ENCODE measurements around the gene BRD3. TPM values are rescaled to one million over a fixed set of nuclear protein-coding genes. Genes with fewer than 3 reads are reported as not detected.
"Not testable (repeated sequence)": the region's sequence is repeated elsewhere in the genome, so short reads cannot be mapped to it uniquely, and the experiment has no call there.

BRD3 gene
- total and polyA plus RNA-seq, 2 donors = 11.6 to 20.2 TPM

- H3K27ac ChIP-seq (ENCODE audit: low read depth); H3K4me1 ChIP-seq (ENCODE audit: insufficient read depth); DNase-seq (ENCODE audit: extremely low spot score); H3K4me3 ChIP-seq (ENCODE audit: low read depth, low read length); H3K36me3 ChIP-seq (ENCODE audit: insufficient read depth): not testable (repeated sequence)
- 89% methylated on average over 31 of the region's 31 CpGs for WGBS
Observed at GRCh38 chr9:134075689-134076088, 7.9 kb upstream of the BRD3 start.

DNA sequence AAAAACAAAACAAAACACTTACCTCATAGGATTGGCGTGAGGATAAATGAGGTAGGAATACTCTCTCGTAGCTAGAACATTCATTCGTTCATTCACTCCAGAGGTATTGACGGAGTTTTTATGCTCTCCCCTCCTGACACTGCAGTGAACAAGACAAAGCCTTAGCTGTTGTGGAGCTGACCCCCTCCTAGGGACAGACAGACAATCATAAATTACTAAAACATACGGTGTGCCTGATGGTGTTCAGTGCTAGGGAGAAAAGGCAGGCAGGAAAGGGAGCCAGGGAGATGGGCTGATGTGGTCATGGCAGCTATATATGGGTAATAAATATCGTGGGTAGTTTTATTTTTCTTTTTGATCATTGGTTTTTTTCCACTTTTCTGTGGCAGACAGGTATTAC is 5.7 kb upstream of the BRD3 start:
- no peak overlapping the region for H3K27ac ChIP-seq (ENCODE audit: low read depth)
- no peaks in the 10 kb centered on the region for H3K4me1 ChIP-seq (ENCODE audit: insufficient read depth)
- no peaks in the 10 kb centered on the region for H3K36me3 ChIP-seq (ENCODE audit: insufficient read depth)
- no peak overlapping the region for H3K4me3 ChIP-seq (ENCODE audit: low read depth, low read length)
- no peak for DNase-seq (ENCODE audit: extremely low spot score)
- WGBS = 72% methylated on average over 6 of the region's 6 CpGs

DNA sequence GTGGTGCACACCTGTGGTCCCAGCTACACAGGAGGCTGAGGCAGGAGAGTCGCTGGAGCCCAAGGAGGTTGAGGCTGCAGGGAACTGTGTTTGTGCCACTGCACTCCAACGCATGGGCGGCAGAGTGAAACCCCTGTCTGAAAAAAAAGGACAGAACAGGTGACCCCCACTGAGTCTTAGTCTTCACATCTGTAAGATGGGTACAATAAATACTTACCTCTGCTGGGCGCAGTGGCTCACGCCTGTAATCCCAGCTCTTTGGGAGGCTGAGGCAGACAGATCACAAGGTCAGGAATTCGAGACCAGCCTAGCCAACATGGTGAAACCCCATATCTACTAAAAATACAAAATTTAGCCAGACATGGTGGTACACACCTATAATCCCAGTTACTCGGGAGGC is 4.9 kb upstream of the BRD3 start:
- not testable (repeated sequence) for H3K4me1 ChIP-seq (ENCODE audit: insufficient read depth); H3K36me3 ChIP-seq (ENCODE audit: insufficient read depth); H3K27ac ChIP-seq (ENCODE audit: low read depth); DNase-seq (ENCODE audit: extremely low spot score); H3K4me3 ChIP-seq (ENCODE audit: low read depth, low read length)
- WGBS = 83% methylated on average over 7 of the region's 7 CpGs

- H3K27ac ChIP-seq (ENCODE audit: low read depth) = no peak overlapping the region
- H3K4me3 ChIP-seq (ENCODE audit: low read depth, low read length) = no peak overlapping the region
- no peak for DNase-seq (ENCODE audit: extremely low spot score)
- H3K4me1 ChIP-seq (ENCODE audit: insufficient read depth) = no peaks in the 10 kb centered on the region
- no peaks in the 10 kb centered on the region for H3K36me3 ChIP-seq (ENCODE audit: insufficient read depth)
- WGBS = 89% methylated on average over 12 of the region's 12 CpGs
Observed at GRCh38 chr9:134071149-134071548, 3.3 kb upstream of the BRD3 start.

DNA sequence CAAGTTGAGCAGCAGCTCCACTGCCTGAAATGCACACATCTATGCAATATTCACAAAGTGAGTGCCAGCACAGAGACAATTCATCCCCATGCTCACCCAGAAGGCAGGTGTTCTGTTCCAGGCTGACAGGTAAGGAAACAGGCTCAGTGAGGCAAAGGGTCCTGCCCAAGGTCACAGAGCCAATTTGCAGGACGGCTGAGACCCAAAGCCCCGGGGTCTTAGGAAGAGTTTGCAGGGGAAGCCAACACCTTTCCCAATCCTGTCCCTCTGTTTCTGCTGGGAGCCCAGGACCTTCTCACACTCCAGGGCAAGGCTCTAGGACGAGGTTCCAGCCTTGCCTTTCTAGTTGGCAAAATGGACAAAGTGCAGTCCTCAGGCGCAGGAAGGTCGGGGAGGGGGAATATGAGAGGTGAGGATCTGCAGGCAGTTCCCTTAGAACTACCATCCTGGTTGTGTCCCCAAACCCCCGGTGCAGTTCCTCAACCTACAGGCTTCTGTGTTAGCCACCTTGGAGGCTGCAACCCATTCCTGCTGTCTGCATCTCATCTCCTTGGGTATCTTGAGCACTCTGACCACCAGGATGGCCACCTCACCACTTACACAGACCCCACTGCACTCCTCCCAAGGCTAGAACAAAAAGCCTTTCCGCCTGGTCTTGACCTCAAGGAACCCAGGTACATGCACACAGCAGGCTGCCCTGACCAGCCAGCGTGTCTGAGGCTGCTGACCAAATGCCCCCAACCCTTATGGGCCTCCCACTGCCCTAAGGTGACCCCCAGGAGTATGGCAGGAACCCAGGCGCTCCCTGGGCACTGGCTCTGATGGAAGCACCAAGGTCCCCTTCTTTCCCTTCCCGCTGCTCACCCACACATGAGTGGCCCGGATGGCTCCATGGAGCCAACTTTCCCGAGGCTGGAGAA is 1.9 kb upstream of the BRD3 start:
- 69% methylated on average over 12 of the region's 12 CpGs for WGBS
- Histone ChIP-seq H3K27ac (ENCODE audit: low read depth) (no peak overlapping the region), H3K4me3 (ENCODE audit: low read depth, low read length) (no peak overlapping the region), H3K36me3 (ENCODE audit: insufficient read depth) (no peaks in the 10 kb centered on the region), H3K4me1 (ENCODE audit: insufficient read depth) (no peaks in the 10 kb centered on the region)
- no peak for DNase-seq (ENCODE audit: extremely low spot score)

DNA sequence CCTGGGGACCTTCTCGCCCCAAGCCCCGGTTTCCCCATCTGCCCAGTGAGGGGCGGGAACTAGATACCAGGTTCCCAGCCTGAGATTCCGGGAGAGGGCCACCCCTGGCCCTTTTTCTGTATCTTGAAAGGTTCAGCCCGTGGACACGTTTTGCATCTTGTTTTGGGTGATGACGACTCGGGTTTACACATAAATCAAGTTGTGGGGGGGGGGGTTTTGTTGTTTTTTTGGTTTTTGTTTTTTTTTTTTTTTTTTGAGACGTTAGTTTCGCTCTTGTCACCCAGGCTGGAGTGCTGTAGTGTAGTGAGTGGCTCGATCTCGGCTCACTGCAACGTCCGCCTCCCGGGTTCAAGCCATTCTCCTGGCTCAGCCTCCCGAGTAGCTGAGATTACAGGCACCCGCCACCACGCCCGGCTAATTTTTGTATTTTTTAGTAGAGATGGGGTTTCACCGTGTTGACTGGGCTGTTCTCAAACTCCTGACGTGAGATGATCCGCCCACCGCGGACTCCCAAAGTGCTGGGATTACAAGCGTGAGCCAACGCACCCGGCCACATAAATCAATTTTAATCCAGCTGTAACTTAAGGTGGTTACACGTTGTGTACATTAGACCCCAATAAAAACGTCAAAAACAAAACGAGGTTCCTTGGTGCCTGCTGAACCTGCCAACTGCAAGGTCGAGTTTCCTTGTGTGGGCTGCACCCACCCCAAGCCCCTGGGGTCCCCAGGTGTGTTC is 1.1 kb upstream of the BRD3 start:
- no peak for DNase-seq (ENCODE audit: extremely low spot score)

GRCh38 chr9:134066913-134067851 is 644 bp downstream of the BRD3 start:
- under 1% methylated on average over 124 of the region's 126 CpGs for WGBS
- Histone ChIP-seq H3K36me3 (ENCODE audit: insufficient read depth) (no peaks in the 10 kb centered on the region), H3K27ac (ENCODE audit: low read depth) (peak overlapping the region; percentile 79), H3K4me3 (ENCODE audit: low read depth, low read length) (peak overlapping the region; percentile 95), H3K4me1 (ENCODE audit: insufficient read depth) (peaks cover 1% of the 10 kb centered on the region)
- no peak for DNase-seq (ENCODE audit: extremely low spot score)

More for the DNA sequence above, 1.1 kb upstream of the BRD3 start:
- 8% methylated on average over 31 of the region's 31 CpGs for whole genome bisulfite sequencing
- no peaks in the 10 kb centered on the region for H3K36me3 ChIP-seq (ENCODE audit: insufficient read depth)
- H3K4me1 ChIP-seq (ENCODE audit: insufficient read depth) = no peaks in the 10 kb centered on the region
- peak overlapping the region; percentile 99 for H3K27ac ChIP-seq (ENCODE audit: low read depth)
- H3K4me3 ChIP-seq (ENCODE audit: low read depth, low read length) = peak overlapping the region; percentile 95

DNA sequence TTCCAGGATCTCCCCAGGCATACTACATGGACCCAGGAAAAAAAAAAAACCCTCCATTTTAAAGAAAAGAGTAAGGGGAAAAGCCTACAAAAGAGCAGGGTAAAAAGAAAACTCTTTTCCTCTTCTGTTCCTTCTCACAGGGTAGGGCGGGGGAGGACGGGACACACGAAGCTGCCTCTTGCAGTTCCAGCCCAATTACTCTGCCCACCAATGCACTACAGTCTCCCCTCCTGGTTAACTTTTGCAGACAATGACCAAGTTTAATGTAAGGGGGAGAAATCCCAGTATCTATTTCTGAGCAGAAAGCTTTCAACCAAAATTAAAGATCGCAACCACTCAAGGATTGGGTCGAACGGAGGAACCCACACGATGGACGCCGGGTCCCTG is 1.3 kb downstream of the BRD3 start:
- Histone ChIP-seq H3K36me3 (ENCODE audit: insufficient read depth) (no peaks in the 10 kb centered on the region), H3K4me1 (ENCODE audit: insufficient read depth) (peaks cover 2% of the 10 kb centered on the region), H3K4me3 (ENCODE audit: low read depth, low read length) (peak overlapping the region; percentile 95), H3K27ac (ENCODE audit: low read depth) (no peak overlapping the region)
- no peak for DNase-seq (ENCODE audit: extremely low spot score)
- 3% methylated on average over 9 of the region's 9 CpGs for WGBS

DNA sequence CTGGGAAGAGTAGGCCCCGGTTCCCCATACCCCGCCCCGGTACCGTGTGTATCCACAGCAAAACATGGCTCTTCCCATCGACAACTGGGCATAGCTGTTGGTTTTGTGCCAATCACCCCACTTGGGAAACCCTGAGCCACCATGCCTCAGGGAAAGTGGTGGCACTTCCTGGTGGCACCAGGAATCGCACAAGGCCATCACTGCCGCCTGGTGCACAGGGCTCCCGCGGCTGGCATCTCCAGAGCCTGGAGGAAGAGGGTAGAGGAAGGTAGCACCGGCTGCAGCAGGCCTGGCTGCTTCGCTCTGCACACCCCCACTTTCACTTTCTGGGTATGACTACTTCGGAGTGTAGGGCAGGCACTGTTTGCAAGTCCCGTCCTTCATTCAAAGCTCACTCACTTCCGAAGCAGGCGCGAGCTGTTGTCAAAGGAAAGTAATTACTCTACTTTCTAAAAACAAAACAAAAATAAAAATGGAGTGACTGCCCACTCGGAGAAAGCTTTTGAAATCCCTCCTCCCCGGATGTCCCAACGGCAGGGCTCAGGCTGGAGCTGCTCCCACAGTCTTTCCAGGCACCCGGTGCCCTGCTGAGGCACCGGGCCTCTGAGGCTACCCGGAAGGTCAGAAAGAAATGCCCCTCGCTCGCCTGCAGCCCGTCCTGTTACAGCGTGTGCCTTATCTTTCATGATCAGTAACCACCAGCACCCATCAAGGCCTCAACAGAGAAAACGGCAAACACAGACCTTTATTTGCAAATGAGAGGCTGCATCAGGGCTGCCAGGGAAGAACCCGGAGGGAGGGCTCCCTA is 2.0 kb downstream of the BRD3 start:
- WGBS = 20% methylated on average over 28 of the region's 28 CpGs
- no peak for DNase-seq (ENCODE audit: extremely low spot score)
- Histone ChIP-seq H3K36me3 (ENCODE audit: insufficient read depth) (no peaks in the 10 kb centered on the region), H3K4me1 (ENCODE audit: insufficient read depth) (peaks cover 2% of the 10 kb centered on the region), H3K27ac (ENCODE audit: low read depth) (no peak overlapping the region), H3K4me3 (ENCODE audit: low read depth, low read length) (peak overlapping the region; percentile 95)

- Histone ChIP-seq H3K4me3 (ENCODE audit: low read depth, low read length) (no peak overlapping the region), H3K4me1 (ENCODE audit: insufficient read depth) (peaks cover 2% of the 10 kb centered on the region), H3K36me3 (ENCODE audit: insufficient read depth) (no peaks in the 10 kb centered on the region), H3K27ac (ENCODE audit: low read depth) (no peak overlapping the region)
- DNase-seq (ENCODE audit: extremely low spot score) = no peak
- WGBS = 93% methylated on average over 7 of the region's 7 CpGs
Observed at GRCh38 chr9:134064711-134065110, 3.1 kb downstream of the BRD3 start.

- Histone ChIP-seq H3K27ac (ENCODE audit: low read depth) (no peak overlapping the region), H3K4me1 (ENCODE audit: insufficient read depth) (peaks cover 2% of the 10 kb centered on the region), H3K4me3 (ENCODE audit: low read depth, low read length) (no peak overlapping the region), H3K36me3 (ENCODE audit: insufficient read depth) (no peaks in the 10 kb centered on the region)
- DNase-seq (ENCODE audit: extremely low spot score) = no peak
- 92% methylated on average over 29 of the region's 29 CpGs for WGBS
Observed at GRCh38 chr9:134063571-134064450, 4.0 kb downstream of the BRD3 start.

DNA sequence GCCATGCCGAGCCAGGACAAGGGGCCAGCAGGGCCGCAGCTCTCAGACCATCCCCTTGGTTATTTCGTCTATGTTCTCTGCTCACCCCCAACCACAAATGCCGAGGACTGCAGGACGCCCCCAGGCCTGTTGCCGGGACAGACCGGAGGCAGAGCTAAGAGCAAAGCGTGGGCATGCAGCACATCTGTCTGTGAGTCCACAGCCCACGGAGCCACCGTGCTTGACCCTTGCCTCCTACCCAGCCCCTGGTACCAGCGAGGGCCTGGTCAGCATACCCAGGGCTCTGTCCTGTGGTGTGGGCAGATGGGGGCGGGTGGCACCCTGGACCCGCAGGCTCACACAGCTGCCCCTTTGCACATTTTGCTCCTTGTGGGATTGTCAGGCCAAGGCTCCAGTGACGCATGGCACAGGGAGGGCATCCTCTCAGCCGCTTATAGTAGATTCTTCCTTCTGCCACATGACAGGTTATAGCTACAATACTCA is 4.7 kb downstream of the BRD3 start:
- H3K4me3 ChIP-seq (ENCODE audit: low read depth, low read length) = no peak overlapping the region

More for the DNA sequence above, 4.7 kb downstream of the BRD3 start:
- no peak for DNase-seq (ENCODE audit: extremely low spot score)
- Histone ChIP-seq H3K27ac (ENCODE audit: low read depth) (no peak overlapping the region), H3K36me3 (ENCODE audit: insufficient read depth) (no peaks in the 10 kb centered on the region), H3K4me1 (ENCODE audit: insufficient read depth) (peaks cover 2% of the 10 kb centered on the region)
- WGBS = 92% methylated on average over 15 of the region's 15 CpGs

All from urinary bladder (tissue), 4 donors.